HG03469 (cell line): ENCODE data around the gene PTTG1.
A peak's percentile ranks its signal among the peaks of the same experiment; 100 is the strongest.
"Not testable (repeated sequence)": the region's sequence is repeated elsewhere in the genome, so short reads cannot be mapped to it uniquely, and the experiment has no call there.

Experiments
- ATAC-seq: cut with Tn5 transposase; IDR thresholded peaks from one replicate; pipeline ENCODE4 v1.9.1; 2021; ENCODE audit warnings: mild to moderate bottlenecking, moderate library complexity, moderate number of reproducible peaks; ENCODE audit not compliant: unreplicated experiment

Gene PTTG1

GRCh38 chr5:160420331-160420610, 1.4 kb upstream of the PTTG1 start:
- no peak for ATAC-seq

- ATAC-seq = no peak
Observed at GRCh38 chr5:160423099-160423498, 1.4 kb downstream of the PTTG1 start.

- no peak for ATAC-seq
Observed at GRCh38 chr5:160427607-160428006, 6.0 kb downstream of the PTTG1 start.

GRCh38 chr5:160432196-160432595, 10.5 kb downstream of the PTTG1 start:
- ATAC-seq = peak; percentile 22

- ATAC-seq = no peak
Observed at GRCh38 chr5:160432787-160433186, 11.1 kb downstream of the PTTG1 start.

- peak; percentile 85 for ATAC-seq
Observed at GRCh38 chr5:160434022-160434531, 12.4 kb downstream of the PTTG1 start.

GRCh38 chr5:160435532-160435931, 13.9 kb downstream of the PTTG1 start:
- no peak for ATAC-seq

GRCh38 chr5:160436017-160436416, 14.4 kb downstream of the PTTG1 start:
- ATAC-seq = no peak

GRCh38 chr5:160436661-160437060, 15.0 kb downstream of the PTTG1 start:
- not testable (repeated sequence) for ATAC-seq

- ATAC-seq = no peak
Observed at GRCh38 chr5:160437271-160437670, 15.6 kb downstream of the PTTG1 start.

- peak; percentile 21 for ATAC-seq
Observed at GRCh38 chr5:160438316-160439204, 16.9 kb downstream of the PTTG1 start.

- ATAC-seq = peak; percentile 35
Observed at GRCh38 chr5:160439205-160439600, 17.5 kb downstream of the PTTG1 start.

- peak; percentile 18 for ATAC-seq
Observed at GRCh38 chr5:160441311-160441781, 19.7 kb downstream of the PTTG1 start.

- peak; percentile 24 for ATAC-seq
Observed at GRCh38 chr5:160442824-160443431, 21.3 kb downstream of the PTTG1 start.

GRCh38 chr5:160444407-160444806, 22.8 kb downstream of the PTTG1 start:
- no peak for ATAC-seq

- no peak for ATAC-seq
Observed at GRCh38 chr5:160445132-160445531, 23.5 kb downstream of the PTTG1 start.

- no peak for ATAC-seq
Observed at GRCh38 chr5:160445751-160446150, 24.1 kb downstream of the PTTG1 start.

- no peak for ATAC-seq
Observed at GRCh38 chr5:160448886-160449285, 27.2 kb downstream of the PTTG1 start.

GRCh38 chr5:160449458-160449857, 27.8 kb downstream of the PTTG1 start:
- ATAC-seq = no peak

GRCh38 chr5:160450164-160450932, 28.7 kb downstream of the PTTG1 start:
- peak; percentile 36 for ATAC-seq

- ATAC-seq = no peak
Observed at GRCh38 chr5:160451281-160451680, 29.6 kb downstream of the PTTG1 start.
